ENCODE results near the gene CAPS.
A peak's percentile ranks its signal among the peaks of the same experiment; 100 is the strongest.
"Not testable (repeated sequence)": the region's sequence is repeated elsewhere in the genome, so short reads cannot be mapped to it uniquely, and the experiment has no call there.

Gene CAPS

DNA sequence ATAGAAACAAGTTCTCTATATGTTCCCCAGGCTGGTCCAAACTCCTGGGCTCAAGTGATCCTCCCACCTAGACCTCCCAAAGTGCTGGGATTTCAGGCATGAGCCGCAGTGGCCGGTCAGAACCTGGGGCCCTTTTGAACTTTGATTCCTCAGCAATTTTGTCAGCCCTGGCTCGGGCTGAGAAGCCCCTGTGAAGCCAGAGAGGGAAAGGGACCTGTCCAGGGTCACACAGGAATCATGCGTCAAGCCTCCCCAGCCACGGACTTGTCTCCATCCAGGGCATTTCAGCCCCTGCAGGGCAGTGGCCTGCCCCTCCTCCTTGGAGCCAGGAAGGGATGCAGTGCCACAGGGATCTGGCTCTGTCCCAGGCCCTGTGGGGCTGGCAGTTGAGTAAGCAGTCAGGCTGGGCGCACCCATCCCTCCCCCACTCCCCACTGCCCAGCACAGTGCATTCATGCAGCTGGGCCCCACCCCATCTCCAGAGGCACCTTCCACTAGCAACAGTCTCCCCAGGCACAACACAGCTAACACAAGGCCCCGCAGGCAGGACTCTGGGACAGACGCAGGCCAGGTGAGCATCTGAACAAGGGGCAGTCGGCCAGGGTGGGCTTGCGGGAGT, at the start of gene CAPS:
TSS of gene CAPS (plus strand) at position 516 of the 619 bp plus-strand sequence. CDS start 153 bp downstream, outside the sequence.
- DNase-seq (ENCODE audit: low spot score) = no peak

DNA sequence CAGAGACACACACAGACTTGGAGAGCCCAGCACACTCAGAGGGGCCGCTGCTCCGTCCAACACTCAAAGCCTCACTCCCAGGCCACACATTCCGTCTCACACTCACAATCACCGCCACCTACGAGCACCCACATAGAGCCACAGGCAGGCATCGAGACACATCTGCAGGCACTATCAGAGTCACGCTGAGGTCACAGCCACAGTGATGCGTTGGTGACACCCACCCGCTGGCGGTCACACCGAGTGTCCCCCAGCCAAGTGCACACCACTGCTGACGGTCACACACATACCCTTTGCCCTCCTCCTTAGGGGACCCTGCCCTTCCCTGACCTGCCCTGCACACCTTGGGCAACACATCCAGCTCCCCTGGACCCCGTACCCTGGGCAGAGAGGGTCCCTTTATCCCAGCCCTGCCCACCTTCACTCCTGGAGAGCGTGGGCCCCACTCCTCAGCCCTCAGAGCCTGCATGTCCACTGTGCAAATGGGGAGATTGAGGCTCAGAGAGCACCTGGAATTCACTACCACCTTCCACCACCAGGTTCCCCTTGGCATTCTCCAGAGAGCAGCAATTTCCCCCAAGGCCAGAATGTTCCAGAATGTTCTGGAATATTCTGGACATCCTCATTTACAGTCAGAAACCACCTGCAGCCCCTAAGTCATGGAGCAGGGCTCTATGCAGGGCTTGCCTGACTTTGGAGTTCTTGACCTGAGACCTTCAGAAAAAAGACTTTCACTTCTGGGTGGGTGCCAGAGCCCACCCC, 49.1 kb upstream of the CAPS start:
- no peak for DNase-seq (ENCODE audit: low spot score)

DNA sequence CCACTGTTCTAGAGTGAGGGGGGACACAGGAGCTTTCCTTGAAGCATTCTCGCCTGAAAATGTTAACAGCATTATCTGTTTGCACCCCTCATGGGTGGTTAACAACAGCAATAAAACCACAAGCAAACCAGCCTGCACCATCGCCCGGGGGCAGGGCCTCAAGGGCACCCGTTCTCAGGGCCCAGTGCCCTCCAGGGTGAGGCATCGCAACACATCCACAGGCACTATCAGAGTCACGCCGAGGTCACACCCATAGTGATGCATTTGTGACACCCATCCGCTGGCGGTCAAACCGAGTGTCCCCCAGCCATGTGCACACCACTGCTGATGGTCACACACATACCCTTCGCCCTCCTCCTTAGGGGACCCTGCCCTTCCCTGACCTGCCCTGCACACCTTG, 48.3 kb upstream of the CAPS start:
- DNase-seq (ENCODE audit: low spot score) = no peak

DNA sequence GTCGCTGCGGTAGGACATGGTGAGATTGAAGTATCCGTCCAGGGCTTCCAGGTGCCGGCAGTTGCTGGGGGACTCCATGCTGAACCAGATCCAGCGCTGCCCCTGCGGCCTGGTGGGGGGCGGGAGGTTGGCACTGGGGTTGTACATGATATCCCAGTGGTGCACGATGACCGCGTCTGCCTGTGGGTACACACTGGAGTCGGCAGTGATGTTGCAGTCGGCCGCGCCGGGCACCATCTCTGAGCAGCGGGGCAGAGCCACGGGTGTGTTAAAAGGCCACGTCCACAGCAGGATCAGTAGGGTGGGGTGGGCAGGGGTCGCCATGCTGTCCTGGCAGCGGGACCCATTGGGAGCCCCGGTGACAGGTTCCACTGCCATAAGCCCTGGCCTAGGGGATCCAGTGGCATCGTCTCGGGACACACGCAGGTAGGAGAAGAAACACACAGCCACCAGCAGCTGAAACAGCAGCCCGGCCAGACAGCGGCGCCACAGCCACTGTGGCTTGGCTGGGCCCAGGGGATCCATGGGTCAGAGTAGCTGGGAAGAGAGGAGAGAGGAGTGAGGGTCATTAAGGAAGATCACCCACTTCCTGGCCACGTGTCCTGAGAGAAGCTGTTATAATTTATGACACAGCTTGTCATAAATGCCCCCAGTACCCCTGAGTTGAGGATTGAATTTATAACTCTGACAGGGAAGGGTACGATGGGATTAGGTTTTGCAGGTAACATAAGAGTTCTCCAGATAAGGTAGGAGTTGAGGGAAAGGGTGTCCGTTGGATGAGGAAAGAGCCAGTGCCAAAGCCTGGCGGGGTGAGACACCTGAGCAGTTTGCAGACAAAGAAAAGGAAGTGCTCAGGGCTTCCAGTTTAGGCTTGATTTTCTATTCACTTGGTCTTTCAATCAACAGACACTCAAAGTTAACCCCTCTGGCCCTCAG, 46.6 kb upstream of the CAPS start:
- no peak for DNase-seq (ENCODE audit: low spot score)

DNA sequence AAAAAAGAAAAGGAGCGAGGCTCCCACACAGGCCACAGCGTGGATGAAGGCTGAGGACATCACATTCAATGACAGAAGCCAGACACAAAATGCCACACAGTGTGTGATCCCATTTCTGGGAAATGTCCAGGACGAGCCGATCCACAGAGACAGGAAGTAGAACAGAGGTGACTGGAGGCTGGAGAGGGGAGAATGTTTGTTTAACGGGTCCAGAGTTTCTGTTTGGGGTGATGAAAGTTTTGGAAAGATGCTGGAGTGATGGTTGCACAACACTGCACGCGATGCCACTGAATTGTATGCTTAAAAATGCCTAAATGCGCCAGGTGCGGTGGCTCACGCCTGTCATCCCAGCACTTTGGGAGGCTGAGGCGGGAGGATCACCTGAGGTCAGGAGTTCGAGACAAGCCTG, 43.1 kb upstream of the CAPS start:
- DNase-seq (ENCODE audit: low spot score) = peak; percentile 79

DNA sequence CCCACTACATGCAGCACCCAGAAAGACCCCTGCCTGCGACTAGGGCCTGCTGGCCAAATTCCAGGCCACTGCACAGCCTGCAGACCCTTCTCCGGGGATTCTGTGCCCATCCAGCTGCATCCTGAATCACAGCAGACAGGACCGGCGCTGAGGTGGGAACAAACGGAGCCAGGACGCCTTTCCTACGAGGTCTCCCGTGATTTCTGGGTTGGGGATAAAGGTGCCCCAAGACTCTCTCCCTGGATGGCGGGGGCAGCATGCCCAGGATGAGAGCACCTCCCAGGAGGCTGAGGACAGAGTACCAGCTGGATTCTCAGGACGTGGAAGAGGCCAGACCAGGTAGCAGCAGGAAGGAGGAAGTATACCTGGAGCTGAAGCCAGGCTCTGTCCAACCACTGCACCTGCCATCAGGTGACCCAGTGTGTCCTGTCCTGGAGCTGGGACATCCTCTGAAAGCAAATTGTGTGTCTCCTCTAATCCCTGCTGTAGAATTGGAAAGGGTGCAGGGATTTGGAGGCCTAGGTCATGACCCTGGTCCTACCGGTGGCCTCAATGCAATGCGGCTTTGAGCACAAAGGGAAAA, 40.3 kb upstream of the CAPS start:
- no peak for DNase-seq (ENCODE audit: low spot score)

DNA sequence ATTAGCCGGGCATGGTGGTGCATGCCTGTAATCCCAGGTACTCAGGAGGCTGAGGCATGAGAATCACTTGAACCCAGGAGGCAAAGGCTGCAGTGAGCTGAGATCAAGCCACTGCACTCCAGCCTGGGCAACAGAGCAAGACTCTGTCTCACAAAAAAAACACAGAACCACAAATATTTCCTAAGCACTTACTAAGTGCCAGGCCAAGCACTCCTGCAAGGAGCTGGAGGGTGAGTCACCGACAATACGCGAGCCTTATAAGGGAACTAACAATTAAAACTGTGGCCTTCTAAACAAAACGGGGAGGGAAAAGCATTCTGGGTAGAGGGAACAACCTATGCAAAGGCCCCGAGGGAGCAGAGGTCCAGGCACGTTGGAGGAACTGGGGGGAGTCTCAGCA, 39.6 kb upstream of the CAPS start:
- DNase-seq (ENCODE audit: low spot score) = not testable (repeated sequence)

DNA sequence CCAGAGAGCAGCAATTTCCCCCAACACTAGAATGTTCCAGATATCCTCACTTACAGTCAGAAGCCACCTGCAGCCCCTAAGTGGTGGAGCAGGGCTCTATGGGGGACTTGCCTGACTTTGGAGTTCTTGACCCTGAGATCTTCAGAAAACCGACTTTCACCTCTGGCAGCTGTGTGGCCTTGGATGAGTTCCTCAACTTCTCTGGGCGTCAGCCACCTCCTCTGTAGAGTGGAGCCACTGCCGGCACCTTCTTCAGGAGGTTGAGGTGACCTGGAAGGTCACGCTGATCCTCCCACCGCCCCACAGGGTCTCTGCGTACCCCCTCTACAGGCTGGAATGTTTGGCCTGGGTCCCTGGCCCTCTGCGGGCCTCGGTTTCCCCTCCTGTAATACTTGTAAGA, 36.6 kb upstream of the CAPS start:
- DNase-seq (ENCODE audit: low spot score) = no peak

DNA sequence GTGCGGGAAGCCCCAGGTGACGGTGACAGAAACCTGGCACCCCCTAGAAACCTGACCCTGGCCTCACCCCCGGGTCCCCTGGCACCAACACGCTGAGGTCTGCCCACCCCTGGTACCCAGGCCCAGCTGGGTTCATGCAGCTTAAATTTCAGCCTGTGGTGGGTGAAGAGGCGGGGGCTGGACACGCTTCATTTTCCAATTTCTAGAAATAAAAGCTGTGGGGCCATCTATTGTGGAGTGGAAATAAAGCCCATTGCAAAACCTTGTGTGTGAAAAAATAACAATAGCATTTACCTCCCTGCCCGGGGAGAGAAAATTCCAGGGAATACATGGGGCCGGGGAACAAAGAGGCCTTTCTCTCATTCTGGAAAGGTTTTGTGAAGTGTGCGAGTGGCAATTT, 36.2 kb upstream of the CAPS start:
- DNase-seq (ENCODE audit: low spot score) = no peak

DNA sequence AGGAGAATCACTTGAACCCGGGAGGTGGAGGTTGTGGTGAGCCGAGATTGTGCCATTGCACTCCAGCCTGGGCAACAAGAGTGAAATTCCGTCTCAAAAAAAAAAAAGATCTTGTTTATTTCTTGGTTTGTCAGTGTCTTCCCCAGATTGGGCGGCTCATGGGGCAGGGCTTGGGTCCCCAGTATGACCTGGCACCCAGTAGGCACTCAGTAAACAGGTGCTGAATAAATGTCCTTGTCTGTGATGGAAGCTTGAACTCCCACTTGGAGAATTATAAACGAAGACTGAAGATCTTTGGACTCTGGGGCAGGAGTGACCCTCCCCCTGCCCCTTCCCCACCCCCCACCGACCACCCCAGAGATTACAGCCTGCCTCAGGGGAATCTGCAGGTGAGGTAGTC, 33.9 kb upstream of the CAPS start:
- no peak for DNase-seq (ENCODE audit: low spot score)

DNA sequence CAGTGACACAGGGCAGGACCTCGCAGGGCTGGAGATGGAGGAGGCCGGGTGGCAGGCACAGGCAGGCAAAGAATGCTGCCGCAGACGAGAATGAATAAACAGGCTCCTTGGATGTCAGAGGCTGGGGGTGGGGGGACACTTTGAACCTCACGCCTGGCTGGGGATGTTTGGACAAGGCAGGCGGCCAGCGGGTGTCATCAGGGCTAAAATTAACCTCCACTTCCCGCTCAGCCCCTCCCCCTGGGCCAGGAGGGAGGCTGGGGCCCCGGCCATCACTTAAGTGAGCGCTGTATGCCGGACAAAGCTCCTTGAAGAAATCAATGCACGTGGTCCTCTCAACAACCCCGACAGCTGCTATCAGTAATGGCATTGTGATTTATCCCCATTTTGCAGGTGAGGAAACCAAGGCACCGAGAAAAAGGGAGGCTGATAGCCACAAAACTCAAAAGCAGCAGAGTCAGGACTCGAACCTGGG, 33.4 kb upstream of the CAPS start:
- peak; percentile 83 for DNase-seq (ENCODE audit: low spot score)

DNA sequence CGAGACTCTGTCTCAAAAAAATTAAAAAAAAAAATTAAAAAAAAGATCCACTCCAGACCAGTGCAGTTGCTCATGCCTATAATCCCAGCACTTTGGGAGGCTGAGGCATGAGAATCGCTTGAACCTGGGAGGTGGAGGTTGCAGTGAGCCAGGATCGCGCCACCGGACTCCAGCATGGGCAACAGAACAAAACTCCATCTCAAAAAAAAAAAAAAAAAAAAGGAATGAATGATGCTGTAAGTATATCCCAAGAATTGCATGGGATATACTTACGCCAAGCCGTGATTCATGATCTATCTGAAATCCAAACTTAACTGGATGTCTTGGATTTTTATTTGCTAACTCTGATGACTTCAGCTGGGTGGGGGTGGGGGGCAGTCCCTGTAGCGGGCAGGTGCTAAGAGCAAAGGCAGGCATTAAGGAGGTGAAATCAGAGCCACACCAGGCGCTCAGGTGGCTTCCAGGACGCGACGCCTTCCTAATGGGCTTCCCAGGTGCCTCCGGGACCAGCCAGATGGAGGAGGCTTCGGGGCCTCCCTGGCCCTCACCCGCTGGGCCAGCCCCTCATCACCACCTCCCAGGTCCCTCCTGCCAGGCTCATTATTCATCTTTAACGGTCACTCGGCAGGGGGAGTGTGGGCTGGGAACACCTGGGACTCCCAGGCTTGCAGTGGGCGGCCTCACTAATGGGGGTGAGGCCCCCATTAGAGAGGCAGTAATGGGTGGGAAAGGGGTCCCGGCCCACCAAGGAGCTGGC, 32.3 kb upstream of the CAPS start:
- no peak for DNase-seq (ENCODE audit: low spot score)

DNA sequence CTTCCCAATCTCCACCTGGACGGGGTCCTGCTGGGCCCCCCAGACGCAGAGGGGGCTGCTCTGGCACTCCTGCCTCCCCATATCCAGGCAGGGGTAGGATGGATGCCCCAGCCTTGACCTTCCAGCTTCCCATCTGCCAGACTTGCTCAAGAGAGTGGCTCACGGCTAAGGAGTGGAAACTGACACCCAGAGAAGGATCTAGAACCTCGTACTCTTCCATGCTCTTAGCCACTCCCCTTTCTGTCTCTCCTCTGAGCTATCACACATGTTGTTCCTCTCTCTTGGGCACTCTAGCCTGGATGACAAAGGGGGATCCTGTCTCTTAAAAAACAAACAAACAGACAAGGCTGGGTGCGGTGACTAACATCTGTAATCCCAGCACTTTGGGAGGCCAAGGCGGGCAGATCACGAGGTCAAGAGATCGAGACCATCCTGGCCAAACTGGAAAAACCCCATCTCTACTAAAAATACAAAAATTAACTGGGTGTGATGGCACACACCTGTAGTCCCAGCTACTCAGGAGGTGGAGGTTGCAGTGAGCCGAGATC, 31.6 kb upstream of the CAPS start:
- DNase-seq (ENCODE audit: low spot score) = no peak

DNA sequence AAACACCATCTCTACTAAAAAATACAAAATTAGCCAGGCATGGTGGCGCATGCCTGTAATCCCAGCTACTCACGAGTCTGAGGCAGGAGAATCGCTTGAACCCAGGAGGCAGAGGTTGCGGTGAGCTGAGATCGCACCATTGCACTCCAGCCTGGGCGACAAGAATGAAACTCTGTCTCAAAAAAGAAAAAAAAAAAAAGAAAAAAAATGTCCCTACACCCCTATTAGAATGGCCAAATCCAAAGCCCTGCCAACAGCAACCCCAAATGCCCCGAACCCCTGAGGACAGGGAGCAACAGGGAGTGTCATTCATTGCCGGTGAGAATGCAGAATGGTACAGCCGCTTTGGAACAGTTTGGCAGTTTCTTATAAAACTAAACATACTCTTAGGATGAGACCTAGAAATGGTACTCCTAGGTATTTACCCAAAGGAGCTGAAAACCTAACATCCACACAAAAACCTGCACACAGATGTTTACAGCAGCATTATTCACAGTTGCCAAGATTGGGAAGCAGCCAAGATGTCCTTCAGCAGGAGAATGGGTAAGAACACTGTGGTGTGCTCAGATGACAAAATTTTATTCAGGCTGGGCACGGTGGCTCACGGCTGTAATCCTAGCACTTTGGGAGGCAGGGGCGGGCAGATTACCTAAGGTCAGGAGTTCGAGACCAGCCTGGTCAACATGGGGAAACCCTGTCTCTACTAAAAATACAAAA, 30.7 kb upstream of the CAPS start:
- DNase-seq (ENCODE audit: low spot score) = not testable (repeated sequence)

DNA sequence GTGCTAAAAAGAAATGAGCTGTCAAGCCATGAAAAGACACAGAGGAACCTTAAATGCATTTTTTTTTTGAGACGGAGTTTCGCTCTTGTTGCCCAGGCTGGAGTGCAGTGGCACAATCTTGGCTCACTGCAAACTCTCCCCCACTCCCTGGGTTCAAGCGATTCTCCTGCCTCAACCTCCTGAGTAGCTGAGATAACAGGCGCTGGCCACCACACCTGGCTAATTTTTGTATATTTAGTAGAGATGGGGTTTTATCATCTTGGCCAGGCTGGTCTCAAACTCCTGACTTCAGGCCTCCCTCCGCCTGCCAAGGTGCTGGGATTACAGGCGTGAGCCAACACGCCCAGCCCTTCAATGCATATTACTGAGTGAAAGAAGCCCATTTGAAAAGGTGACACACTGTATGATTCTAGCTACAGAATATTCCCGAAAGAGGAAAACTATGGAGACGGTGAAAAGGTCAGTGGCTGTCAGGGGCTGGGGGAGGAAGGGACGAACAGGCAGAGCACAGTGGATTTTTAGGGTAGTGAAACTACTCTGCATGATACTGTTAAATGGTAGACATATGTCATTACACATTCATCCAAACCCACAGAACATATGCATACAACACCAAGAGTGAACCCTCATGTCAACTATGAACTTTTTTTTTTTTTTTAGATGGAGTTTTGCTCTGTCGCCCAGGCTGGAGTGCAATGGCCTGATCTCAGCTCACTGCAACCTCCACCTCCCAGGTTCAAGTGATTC, 29.8 kb upstream of the CAPS start:
- DNase-seq (ENCODE audit: low spot score) = not testable (repeated sequence)

DNA sequence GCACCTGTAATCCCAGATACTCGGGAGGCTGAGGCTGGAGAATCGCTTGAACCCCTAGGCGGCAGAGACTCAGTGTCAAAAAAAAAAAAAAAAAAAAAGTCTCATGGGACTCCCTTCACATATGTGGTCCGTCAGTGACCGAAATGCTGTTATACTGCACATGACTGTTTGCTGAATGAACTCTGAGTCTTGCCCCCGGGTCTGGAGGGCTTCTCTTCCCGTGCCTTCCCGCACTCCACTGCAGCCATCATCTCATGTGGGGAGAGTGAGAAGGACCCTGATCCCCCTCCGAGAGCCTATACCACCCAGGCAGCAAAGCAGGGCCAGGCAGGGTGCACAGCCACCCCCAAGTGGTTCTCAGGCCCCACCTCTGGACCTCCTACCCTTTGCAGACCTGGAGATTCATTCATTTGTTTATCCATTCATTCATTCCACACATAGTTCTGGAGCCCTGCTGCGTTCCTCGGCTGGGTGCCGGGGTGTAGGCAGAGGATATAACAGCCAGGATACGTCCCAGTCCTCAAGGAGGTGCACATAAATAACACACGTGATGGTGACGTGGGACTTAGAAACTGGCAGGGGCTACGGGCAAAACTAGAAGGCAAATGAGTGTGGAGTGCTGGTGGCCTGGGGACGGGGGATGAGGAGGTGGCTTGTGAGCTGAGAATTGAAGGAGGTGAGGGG, 24.6 kb upstream of the CAPS start:
- DNase-seq (ENCODE audit: low spot score) = no peak

DNA sequence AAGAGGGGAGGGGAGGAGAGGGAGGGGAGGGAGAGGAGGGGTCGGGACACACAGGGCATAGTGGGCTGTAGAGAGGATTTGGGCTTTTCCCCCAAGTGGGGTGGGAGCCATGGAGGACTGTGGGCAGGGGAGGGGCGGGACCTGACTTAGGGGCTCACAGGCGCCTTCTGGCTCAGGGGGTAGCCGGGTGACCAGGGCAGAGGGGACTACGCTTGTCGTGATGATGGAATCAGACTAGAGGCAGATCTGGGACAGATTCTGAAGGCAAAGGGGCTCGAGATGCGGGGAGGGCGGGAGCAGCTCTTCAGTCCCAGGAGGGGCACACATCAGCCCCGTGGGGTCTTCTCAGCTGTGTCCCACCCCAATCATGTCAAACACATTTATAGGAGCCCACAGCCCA, 24.0 kb upstream of the CAPS start:
- no peak for DNase-seq (ENCODE audit: low spot score)

DNA sequence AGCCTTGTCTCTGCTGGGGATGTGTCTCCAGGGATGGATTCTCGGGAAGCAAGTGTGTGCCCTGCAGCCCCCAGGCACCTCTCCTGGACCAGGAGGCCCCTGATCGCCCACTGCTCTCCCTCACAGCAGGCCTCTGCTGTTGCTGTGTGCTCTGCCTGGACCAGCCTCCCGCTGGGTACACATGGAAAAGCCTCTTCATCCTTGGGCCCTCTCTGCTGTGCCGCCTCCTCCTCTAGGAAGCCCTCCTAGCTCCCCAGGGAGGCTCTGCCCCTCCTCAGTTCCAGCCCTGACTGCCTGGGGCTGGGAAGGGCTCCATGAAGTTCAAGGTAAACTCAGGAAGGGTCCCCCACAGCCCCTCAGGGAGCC, 22.5 kb upstream of the CAPS start:
- DNase-seq (ENCODE audit: low spot score) = no peak
